ENCODE results near the gene TMEM247. TPM values are rescaled to one million over a fixed set of nuclear protein-coding genes. Genes with fewer than 3 reads are reported as not detected.

The TMEM247 gene
- total and polyA plus RNA-seq, 2 of the 8 experiments (the other 6 are each of a cell fraction or from before 2014, with no cell fraction given): not detected

DNA sequence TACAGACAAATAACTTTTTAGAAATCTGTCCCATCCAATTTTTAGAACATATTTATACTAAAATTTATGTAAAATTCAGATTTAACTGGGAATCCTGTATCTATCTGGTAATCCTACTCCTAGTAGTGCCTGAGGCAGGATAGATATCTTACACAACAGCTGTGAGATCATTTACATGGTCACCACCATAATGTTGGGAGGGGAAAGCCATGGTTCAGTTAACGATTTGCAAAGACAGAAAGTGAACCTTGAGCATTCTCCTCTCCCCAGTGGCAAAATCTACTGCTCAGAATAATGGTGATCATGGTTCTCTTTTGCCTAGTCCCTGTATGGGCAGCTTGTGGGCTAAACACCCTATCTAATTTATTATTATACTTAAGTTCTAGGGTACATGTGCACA lies 7.7 kb upstream of the TMEM247 start (continued):
- TF ChIP-seq, protein P1, sequence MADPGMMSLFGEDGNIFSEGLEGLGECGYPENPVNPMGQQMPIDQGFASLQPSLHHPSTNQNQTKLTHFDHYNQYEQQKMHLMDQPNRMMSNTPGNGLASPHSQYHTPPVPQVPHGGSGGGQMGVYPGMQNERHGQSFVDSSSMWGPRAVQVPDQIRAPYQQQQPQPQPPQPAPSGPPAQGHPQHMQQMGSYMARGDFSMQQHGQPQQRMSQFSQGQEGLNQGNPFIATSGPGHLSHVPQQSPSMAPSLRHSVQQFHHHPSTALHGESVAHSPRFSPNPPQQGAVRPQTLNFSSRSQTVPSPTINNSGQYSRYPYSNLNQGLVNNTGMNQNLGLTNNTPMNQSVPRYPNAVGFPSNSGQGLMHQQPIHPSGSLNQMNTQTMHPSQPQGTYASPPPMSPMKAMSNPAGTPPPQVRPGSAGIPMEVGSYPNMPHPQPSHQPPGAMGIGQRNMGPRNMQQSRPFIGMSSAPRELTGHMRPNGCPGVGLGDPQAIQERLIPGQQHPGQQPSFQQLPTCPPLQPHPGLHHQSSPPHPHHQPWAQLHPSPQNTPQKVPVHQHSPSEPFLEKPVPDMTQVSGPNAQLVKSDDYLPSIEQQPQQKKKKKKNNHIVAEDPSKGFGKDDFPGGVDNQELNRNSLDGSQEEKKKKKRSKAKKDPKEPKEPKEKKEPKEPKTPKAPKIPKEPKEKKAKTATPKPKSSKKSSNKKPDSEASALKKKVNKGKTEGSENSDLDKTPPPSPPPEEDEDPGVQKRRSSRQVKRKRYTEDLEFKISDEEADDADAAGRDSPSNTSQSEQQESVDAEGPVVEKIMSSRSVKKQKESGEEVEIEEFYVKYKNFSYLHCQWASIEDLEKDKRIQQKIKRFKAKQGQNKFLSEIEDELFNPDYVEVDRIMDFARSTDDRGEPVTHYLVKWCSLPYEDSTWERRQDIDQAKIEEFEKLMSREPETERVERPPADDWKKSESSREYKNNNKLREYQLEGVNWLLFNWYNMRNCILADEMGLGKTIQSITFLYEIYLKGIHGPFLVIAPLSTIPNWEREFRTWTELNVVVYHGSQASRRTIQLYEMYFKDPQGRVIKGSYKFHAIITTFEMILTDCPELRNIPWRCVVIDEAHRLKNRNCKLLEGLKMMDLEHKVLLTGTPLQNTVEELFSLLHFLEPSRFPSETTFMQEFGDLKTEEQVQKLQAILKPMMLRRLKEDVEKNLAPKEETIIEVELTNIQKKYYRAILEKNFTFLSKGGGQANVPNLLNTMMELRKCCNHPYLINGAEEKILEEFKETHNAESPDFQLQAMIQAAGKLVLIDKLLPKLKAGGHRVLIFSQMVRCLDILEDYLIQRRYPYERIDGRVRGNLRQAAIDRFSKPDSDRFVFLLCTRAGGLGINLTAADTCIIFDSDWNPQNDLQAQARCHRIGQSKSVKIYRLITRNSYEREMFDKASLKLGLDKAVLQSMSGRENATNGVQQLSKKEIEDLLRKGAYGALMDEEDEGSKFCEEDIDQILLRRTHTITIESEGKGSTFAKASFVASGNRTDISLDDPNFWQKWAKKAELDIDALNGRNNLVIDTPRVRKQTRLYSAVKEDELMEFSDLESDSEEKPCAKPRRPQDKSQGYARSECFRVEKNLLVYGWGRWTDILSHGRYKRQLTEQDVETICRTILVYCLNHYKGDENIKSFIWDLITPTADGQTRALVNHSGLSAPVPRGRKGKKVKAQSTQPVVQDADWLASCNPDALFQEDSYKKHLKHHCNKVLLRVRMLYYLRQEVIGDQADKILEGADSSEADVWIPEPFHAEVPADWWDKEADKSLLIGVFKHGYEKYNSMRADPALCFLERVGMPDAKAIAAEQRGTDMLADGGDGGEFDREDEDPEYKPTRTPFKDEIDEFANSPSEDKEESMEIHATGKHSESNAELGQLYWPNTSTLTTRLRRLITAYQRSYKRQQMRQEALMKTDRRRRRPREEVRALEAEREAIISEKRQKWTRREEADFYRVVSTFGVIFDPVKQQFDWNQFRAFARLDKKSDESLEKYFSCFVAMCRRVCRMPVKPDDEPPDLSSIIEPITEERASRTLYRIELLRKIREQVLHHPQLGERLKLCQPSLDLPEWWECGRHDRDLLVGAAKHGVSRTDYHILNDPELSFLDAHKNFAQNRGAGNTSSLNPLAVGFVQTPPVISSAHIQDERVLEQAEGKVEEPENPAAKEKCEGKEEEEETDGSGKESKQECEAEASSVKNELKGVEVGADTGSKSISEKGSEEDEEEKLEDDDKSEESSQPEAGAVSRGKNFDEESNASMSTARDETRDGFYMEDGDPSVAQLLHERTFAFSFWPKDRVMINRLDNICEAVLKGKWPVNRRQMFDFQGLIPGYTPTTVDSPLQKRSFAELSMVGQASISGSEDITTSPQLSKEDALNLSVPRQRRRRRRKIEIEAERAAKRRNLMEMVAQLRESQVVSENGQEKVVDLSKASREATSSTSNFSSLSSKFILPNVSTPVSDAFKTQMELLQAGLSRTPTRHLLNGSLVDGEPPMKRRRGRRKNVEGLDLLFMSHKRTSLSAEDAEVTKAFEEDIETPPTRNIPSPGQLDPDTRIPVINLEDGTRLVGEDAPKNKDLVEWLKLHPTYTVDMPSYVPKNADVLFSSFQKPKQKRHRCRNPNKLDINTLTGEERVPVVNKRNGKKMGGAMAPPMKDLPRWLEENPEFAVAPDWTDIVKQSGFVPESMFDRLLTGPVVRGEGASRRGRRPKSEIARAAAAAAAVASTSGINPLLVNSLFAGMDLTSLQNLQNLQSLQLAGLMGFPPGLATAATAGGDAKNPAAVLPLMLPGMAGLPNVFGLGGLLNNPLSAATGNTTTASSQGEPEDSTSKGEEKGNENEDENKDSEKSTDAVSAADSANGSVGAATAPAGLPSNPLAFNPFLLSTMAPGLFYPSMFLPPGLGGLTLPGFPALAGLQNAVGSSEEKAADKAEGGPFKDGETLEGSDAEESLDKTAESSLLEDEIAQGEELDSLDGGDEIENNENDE (IDR thresholded peaks at IDR 0.05; ENCODE audit: insufficient replicate concordance, low read length): no peak
- TF ChIP-seq MAFK (IDR thresholded peaks at IDR 0.05; ENCODE audit: low read depth, low read length): no peak
- no peak for TF ChIP-seq EGR1 (IDR thresholded peaks at IDR 0.05; ENCODE audit: borderline replicate concordance, low read depth, low read length)
- no peak for TF ChIP-seq SRF (IDR thresholded peaks at IDR 0.05; ENCODE audit: low read depth, low read length)
- no peak for TF ChIP-seq ATF3 (IDR thresholded peaks at IDR 0.05; ENCODE audit: insufficient read depth, low read depth, low read length)

Data from H1 (cell line).